Stromal cell of bone marrow (primary cell): ENCODE measurements around the gene TSPAN9.

Experiments
- DNase-seq: peaks from one replicate; pipeline ENCODE4 v3.0.0-alpha.2; 2012; ENCODE audit warnings: low read depth

The TSPAN9 gene

DNA sequence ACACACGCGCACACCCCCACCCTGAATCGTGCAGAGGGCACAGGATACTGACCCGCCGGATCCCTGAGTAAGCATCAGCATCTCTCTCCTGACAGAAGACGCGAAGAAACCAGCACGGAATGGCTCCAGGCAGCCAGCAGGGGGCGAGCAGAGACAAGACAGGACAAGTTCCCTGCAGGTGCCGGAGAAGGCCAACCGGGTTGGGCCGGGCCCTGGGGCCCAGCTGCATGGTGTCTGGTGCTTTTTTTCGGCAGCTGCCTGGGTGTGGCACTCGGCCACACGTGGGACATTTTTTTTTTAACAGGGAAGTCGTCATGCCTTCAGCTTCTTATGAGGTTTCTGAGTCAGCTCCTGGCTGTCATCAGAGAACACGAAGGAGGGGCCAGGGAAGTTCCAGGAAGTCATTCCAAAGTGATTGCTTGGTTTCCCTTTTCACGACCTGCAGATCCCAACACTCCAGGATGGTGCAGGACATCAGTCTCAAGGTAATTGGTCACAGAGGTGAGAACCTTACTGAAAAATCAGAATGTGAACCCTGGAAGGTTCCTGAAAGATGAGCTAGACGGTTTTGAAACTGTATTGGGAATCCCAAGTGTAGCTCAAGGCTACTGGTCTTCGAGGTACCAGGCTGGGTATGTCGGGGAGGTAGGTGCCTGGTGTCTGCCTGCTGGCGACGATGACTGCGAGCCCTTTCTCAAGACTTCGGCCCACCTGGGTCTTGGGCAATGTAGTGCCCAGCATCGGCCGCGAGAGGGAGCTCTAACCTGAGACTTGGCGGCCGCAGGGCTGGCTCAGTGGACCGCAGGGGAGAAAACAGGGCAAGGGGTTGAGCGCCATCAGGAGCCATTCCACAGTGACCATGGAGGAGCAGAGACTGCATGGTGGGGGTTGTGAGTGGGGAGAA lies 223.0 kb downstream of the TSPAN9 start:
- peak; percentile 92 for DNase-seq

DNA sequence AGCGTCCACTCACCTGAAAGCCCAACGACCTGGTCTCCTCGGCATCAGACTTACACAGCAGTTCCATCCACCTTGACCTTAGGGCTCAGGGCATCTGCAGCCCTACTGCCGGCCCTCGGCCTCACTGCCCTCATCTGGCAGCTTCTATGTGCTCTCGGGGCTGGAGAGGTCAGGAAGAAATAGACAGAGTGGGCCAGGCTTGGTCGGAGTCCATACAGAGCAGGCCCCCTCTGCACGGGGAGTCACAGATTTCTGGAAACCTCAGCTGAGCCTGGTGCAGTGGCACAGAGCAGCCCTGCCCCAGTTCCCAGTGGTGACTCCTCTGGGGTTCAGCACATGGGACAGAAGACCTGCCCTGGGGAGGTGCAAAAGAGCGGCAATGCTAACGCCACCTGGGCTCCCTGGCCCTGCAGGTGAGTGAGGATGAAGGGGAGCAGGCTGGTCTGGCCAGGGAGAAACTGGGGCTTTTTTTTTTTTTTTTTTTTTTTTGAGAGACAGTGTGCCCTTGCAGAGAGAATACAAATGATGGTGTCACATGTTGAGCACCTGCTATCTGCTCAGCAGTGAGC lies 223.7 kb downstream of the TSPAN9 start:
- DNase-seq: no peak

DNA sequence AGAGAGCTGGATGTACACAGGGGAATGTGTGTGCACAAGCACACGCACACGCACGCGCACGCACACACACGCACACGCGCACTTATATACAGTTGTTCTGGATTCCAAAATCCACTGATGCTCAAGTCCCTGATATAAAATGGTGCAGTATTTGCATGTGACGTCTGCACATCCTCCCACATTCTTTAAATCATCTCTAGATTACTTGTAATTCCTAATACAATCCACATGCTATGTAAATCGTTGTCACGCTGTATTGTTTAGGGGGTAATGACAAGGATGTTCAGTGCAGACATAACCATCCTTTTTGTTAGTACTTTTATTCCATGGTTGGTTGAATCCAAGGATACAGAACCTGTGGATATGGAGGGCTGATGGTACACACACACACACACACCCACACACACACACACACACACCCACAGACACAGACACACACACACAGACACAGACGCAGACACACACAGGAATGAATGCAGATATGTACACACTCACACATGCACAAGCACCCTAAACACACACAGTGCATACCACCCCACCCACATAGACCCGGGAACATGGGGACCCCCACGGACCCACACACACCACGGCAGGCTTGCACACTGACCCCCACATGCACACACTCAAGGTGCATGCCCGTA lies 225.3 kb downstream of the TSPAN9 start:
- DNase-seq: no peak

GRCh38 chr12:3303410-3304136 lies 226.4 kb downstream of the TSPAN9 start:
- no peak for DNase-seq

GRCh38 chr12:3304436-3305165 lies 227.4 kb downstream of the TSPAN9 start:
- DNase-seq: peak; percentile 81

DNA sequence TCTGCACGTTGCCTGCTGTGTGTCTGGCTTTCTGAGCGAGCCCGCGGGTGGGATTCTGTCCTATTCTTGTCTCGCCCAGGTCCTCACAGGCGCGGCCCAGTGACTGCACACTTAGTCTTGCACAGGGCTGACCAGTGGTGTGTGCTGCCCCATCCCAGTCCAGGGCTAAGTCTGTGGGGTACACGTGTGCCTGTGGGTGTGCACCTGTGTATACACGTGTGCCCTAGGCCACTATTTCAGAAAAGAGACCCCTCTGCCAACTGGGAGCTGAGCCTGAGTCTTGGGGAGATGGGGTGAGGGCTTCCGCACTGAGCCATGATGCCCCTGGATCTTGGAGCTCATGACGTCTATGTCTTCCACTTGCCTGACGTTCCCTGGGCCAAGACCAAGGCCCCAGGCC lies 228.3 kb downstream of the TSPAN9 start:
- no peak for DNase-seq

- DNase-seq: no peak
Measured at GRCh38 chr12:3305904-3306619, 228.9 kb downstream of the TSPAN9 start.

GRCh38 chr12:3307389-3307788 lies 230.2 kb downstream of the TSPAN9 start:
- DNase-seq: no peak

GRCh38 chr12:3308063-3308462 lies 230.9 kb downstream of the TSPAN9 start:
- no peak for DNase-seq

GRCh38 chr12:3308609-3309008 lies 231.4 kb downstream of the TSPAN9 start:
- no peak for DNase-seq

- no peak for DNase-seq
Measured at GRCh38 chr12:3309805-3310204, 232.6 kb downstream of the TSPAN9 start.

DNA sequence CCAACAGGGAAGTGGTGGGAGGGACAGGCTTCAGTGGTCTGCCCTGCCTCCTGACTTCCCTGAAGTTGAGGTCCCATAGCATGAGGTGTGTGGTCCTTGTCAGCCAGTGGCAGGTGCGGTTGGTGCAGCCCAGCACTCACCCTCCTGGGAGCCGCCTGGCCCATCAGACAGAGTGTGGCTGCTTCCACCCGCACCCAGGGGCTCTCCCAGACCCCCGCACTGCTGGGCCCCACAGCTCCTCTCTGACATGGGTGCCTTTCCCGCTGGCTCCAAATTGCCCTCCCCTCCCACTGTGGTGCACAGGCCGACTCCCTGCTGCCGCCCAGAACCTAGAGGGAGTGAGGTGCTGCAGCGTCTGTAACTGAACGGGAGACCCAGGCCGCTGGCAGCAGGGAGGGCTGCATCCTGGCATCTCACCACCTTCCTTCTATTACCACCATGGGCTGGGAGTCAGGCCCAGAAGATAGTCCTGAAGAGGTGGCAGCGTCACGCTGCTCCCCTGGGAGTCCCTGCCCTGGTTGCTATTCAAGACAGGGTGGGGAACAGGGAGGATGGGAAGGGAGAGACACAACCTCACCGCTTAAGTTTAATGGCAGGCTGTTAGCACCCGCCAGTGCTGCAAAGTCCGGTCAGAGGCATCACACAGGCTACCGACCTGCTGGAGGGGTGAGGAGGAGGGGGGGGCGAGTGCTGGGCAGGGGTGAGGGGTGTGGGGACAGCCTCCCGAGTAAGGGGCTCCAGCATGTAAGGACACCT lies 233.3 kb downstream of the TSPAN9 start:
- DNase-seq: no peak

DNA sequence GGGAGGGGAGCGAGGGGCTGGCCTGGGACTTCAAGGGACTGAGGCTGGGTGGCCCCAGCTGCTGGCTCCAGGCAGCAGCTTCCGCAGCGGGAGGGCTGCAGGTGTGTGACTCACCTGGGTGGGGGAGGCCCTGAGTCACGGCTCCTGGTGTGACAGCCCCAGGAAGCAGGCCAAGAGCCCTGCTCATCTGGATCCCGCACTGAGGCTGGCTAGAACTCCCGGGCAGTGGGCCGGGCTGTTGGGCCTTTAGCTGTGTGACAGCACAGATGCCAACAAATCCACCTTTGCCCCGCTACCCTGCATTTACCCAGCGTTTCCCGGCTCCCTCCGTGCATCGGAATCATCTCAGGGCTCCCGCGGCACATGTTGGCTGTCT lies 233.8 kb downstream of the TSPAN9 start:
- DNase-seq: no peak

- no peak for DNase-seq
Measured at GRCh38 chr12:3311491-3312103, 234.4 kb downstream of the TSPAN9 start.

DNA sequence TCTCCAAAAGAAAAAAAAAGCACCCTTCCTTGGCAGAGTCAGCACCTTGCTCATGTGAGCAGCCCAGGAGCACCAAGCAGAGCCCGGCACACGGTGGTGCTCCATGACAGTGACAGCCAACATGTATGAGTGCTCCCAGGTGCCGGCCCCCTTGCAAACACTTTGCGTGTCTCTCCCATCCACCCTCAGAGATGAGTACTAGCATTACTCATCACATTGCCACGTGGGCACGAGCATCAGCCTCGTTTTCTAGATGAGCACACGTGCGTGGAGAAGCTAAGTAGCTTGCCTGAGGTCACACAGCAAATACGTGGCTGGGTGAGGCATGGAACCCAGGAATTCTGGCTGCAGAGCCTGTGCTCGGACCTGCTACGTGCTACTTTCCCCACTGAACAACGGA lies 235.9 kb downstream of the TSPAN9 start:
- DNase-seq: peak; percentile 44

DNA sequence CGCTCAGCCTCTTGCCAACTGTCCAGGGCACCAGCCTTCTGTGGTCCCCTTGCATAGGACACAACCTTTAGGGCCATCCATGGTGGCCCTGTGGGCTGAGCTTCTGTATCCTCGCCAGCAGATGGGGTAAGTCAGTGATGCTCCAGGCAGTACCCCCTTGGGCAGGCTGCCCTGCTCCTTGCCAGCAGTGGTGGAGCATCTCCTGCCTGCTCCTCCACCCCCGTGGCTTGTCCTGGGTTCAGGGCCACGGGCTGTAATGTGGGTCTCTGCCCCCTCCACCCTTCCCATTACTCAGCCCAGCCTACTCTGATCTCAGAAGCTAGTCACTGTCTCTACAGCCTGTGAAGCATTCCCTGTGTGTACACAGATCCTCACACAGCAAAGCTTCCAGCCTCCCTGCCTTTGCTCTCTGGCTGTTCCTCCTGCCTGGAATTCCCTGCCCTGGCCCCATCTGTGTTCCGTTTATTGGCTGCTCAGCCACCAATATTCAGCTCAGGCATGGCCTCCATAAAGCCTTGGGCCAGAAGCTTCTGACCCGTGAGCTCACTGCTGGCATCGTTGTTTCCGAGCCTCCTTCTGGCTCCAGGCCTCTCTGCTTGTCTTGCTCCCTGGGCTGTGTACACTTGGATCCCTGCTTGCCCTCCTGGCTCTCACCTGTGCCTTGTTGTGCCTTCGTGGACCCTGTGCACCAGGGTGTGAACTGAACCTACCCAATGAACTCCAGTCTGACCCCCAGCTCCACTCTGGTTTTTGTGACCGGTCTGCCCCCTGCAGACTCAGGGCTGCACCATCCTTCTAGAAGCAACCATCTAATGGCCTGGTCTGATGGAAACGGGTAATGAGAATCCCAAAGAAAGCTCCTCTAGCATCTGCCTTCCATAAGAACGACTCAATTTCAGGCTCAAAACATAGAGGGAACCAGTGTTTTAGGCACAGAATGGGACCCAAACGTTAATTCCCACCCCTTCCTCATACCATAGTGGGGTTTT lies 236.8 kb downstream of the TSPAN9 start:
- DNase-seq: no peak

DNA sequence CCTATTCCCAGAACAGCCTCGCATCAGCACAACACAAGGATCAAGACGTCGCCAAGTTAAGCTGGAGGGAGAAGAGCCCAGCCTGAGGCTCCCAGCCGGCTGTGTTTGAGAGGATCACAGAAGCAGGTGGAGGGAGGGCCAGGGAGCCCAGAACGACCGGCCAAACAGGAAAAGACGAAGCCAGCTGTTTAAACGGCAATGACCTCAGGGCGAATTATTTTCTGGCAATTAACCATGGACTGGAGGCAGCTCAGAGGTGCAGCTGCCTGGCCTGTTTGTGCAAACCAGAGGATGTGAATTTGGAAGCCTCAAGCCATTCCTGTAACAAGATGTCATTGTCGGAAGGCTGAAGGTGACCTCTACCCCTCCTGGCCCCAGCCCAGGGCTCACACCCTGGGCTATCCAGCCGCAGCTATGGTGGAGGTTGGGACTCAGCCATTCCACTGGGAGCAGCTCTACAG lies 238.1 kb downstream of the TSPAN9 start:
- DNase-seq: no peak

DNA sequence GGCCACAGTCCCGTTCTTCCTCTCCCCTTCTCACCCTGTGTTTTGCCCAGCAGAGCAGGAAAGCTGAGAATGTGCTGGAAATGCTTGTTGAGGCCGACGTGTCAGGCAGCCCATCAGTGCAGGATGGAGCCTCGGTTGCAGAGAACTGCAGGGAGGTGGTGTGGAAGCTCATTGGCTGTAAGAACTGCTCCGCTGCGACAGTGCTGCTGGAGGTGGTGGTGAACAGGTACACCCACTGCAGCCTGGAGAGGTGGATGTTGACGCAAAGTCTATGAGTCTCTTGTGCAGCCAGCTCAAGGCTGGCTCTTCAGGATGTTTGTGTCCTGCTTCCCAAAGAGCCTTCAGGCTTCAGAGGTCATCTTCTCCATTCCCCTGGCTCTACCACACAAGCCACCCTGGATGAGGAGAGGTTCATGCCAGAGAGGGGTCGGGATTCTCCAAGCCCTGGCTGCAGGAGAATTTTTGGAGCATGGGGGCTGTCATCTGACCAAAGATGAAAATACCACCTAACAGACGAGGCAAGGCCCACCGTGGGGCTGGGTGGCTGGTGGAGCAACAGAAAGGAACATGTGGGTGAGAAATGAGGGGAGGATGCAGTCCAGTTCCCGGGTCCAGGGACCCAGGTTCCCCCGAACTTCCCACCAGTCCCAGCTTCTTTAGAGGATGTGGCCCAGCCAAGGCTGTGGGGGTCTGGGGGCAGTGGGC lies 239.7 kb downstream of the TSPAN9 start:
- no peak for DNase-seq
